H9 (cell line): Measurements from ENCODE around the gene SV2C. TPM values are rescaled to one million over a fixed set of nuclear protein-coding genes. Genes with fewer than 3 reads are reported as not detected.
A peak's percentile ranks its signal among the peaks of the same experiment; 100 is the strongest.

ENCODE experiments used
- DNase-seq: peaks from one replicate; pipeline ENCODE4 v3.0.0-alpha.2; 2017
- H2AFZ ChIP-seq: one replicate; pipeline ENCODE4 v1.6.1; 2013; ENCODE audit warnings: mild to moderate bottlenecking, low read length, control low read depth, moderate library complexity
- H2AK5ac ChIP-seq: 2 replicates; pipeline ENCODE4 v1.6.1; 2013; ENCODE audit warnings: low read length, control low read depth, mixed read lengths; ENCODE audit not compliant: insufficient read length
- H2BK120ac ChIP-seq: one replicate; pipeline ENCODE4 v1.6.1; 2013; ENCODE audit warnings: low read depth, mild to moderate bottlenecking, low read length, control low read depth, inconsistent platforms; ENCODE audit not compliant: poor library complexity, severe bottlenecking
- H2BK12ac ChIP-seq: 2 replicates; pipeline ENCODE4 v1.6.1; 2013; ENCODE audit warnings: low read length, control low read depth, mixed read lengths, low read depth; ENCODE audit not compliant: insufficient read length
- H2BK15ac ChIP-seq: 2 replicates; pipeline ENCODE4 v1.6.1; 2013; ENCODE audit warnings: low read depth, low read length, control low read depth
- H2BK20ac ChIP-seq: one replicate; pipeline ENCODE4 v1.6.1; 2013; ENCODE audit warnings: low read depth, mild to moderate bottlenecking, low read length, control low read depth, inconsistent platforms; ENCODE audit not compliant: poor library complexity, severe bottlenecking
- H2BK5ac ChIP-seq: 2 replicates; pipeline ENCODE4 v1.6.1; 2013; ENCODE audit warnings: low read length, control low read depth, mixed read lengths; ENCODE audit not compliant: insufficient read length
- H3K14ac ChIP-seq: 2 replicates; pipeline ENCODE4 v1.6.1; 2013; ENCODE audit warnings: low read length, control low read depth; ENCODE audit not compliant: insufficient read depth
- H3K18ac ChIP-seq: 2 replicates; pipeline ENCODE4 v1.6.1; 2013; ENCODE audit warnings: low read depth, mild to moderate bottlenecking, mixed read lengths, low read length, control low read depth; ENCODE audit not compliant: insufficient read length
- H3K23ac ChIP-seq: 2 replicates; pipeline ENCODE4 v1.6.1; 2013; ENCODE audit warnings: low read length, control low read depth, mixed read lengths, low read depth; ENCODE audit not compliant: insufficient read length
- H3K23me2 ChIP-seq: 2 replicates; pipeline ENCODE4 v1.6.1; 2013; ENCODE audit warnings: low read depth, mild to moderate bottlenecking, mixed read lengths, low read length, control low read depth; ENCODE audit not compliant: insufficient read length, poor library complexity, severe bottlenecking
- H3K27ac ChIP-seq: 2 replicates; pipeline ENCODE4 v1.5.1; 2013; ENCODE audit warnings: low read length, control low read depth, mixed read lengths, low read depth; ENCODE audit not compliant: insufficient read length
- H3K27me3 ChIP-seq: 2 replicates; pipeline ENCODE4 v1.6.1; 2013; ENCODE audit warnings: low read length, control low read depth, inconsistent platforms; ENCODE audit not compliant: insufficient read depth
- H3K4ac ChIP-seq: 2 replicates; pipeline ENCODE4 v1.6.1; 2013; ENCODE audit warnings: low read depth, mild to moderate bottlenecking, control low read depth, inconsistent platforms, low read length, moderate library complexity
- H3K4me1 ChIP-seq: 2 replicates; pipeline ENCODE4 v1.6.1; 2013; ENCODE audit warnings: low read length, control low read depth, inconsistent platforms; ENCODE audit not compliant: insufficient read depth
- H3K4me2 ChIP-seq: 2 replicates; pipeline ENCODE4 v1.6.1; 2013; ENCODE audit warnings: low read length, control low read depth, mixed read lengths; ENCODE audit not compliant: insufficient read length, insufficient read depth
- H3K56ac ChIP-seq: 2 replicates; pipeline ENCODE4 v1.6.1; 2013; ENCODE audit warnings: low read depth, mild to moderate bottlenecking, mixed read lengths, low read length, control low read depth; ENCODE audit not compliant: insufficient read length
- H3K79me1 ChIP-seq: 2 replicates; pipeline ENCODE4 v1.6.1; 2013; ENCODE audit warnings: low read depth, mild to moderate bottlenecking, moderate library complexity, low read length, control low read depth, inconsistent platforms; ENCODE audit not compliant: insufficient read depth, poor library complexity, severe bottlenecking
- H3K79me2 ChIP-seq: 2 replicates; pipeline ENCODE4 v1.6.1; 2013; ENCODE audit warnings: low read length, control low read depth, inconsistent platforms; ENCODE audit not compliant: insufficient read depth
- H3K9ac ChIP-seq: 2 replicates; pipeline ENCODE4 v1.6.1; 2013; ENCODE audit warnings: low read length, control low read depth, mixed read lengths; ENCODE audit not compliant: insufficient read length; ENCODE audit errors: extremely low read depth
- H3K9me3 ChIP-seq: one replicate; pipeline ENCODE4 v1.6.1; 2013; ENCODE audit warnings: low read depth, low read length, inconsistent platforms; ENCODE audit not compliant: control insufficient read depth
- H3T11ph ChIP-seq: one replicate; pipeline ENCODE4 v1.6.1; 2013; ENCODE audit warnings: mild to moderate bottlenecking, low read length, control low read depth, inconsistent platforms
- H4K20me1 ChIP-seq: one replicate; pipeline ENCODE4 v1.6.1; 2013; ENCODE audit not compliant: control insufficient read depth, insufficient read length, insufficient read depth
- H4K5ac ChIP-seq: 2 replicates; pipeline ENCODE4 v1.6.1; 2013; ENCODE audit warnings: low read depth, mild to moderate bottlenecking, mixed read lengths, low read length, control low read depth; ENCODE audit not compliant: insufficient read length
- H4K8ac ChIP-seq: replicated peaks from 2 replicates; pipeline ENCODE4 v1.6.1; 2013; ENCODE audit warnings: low read length, control low read depth, mixed read lengths, low read depth; ENCODE audit not compliant: insufficient read length
- H4K91ac ChIP-seq: 2 replicates; pipeline ENCODE4 v1.6.1; 2013; ENCODE audit warnings: low read depth, mild to moderate bottlenecking, moderate library complexity, mixed read lengths, low read length, control low read depth; ENCODE audit not compliant: insufficient read length
- H3K27ac Mint-ChIP-seq, 3 experiments: 2 replicates in 2 of 3; 3 replicates in 1 of 3; pipeline ENCODE4 v1.8.0; 2020 to 2021; ENCODE audit warnings: mixed read lengths in 3 of 3, mild to moderate bottlenecking in 1 of 3, moderate library complexity in 1 of 3
- H3K27me3 Mint-ChIP-seq: 2 replicates; pipeline ENCODE4 v1.8.0; 2021; ENCODE audit warnings: low read depth, mild to moderate bottlenecking, moderate library complexity, mixed read lengths
- H3K36me3 Mint-ChIP-seq, 3 experiments: 2 replicates in 2 of 3; 3 replicates in 1 of 3; pipeline ENCODE4 v1.8.0; 2020 to 2021; ENCODE audit warnings: low read depth in 3 of 3, mixed read lengths in 3 of 3; ENCODE audit not compliant: insufficient read depth in 1 of 3
- H3K4me1 Mint-ChIP-seq, 2 experiments: 2 replicates each; pipeline ENCODE4 v1.8.0; 2020; ENCODE audit warnings: mixed read lengths in 2 of 2
- H3K4me3 Mint-ChIP-seq, 2 experiments: 2 replicates in 1 of 2; 3 replicates in 1 of 2; pipeline ENCODE4 v1.8.0; 2020 to 2021; ENCODE audit warnings: mild to moderate bottlenecking in 2 of 2, mixed read lengths in 2 of 2, moderate library complexity in 1 of 2
- H3K9me3 Mint-ChIP-seq, 2 experiments: 2 replicates in 1 of 2; 3 replicates in 1 of 2; pipeline ENCODE4 v1.8.0; 2020; ENCODE audit warnings: mild to moderate bottlenecking in 2 of 2, mixed read lengths in 2 of 2, moderate library complexity in 1 of 2
- CTCF ChIP-seq: fragments of 200-600 bp; sonication (generic); conservative IDR thresholded peaks from 3 replicates; pipeline ENCODE4 v1.8.0; 2021; ENCODE audit warnings: antibody characterized with exemption, mild to moderate bottlenecking
- WGBS: extraction: QIAGEN DNeasy Blood & Tissue Kit; methylation state at CpG from one replicate; pipeline ENCODE4 v1.1.7; 2013; ENCODE audit warnings: missing lambda C conversion rate, low lambda C conversion rate, mixed read lengths; ENCODE audit not compliant: insufficient read length; ENCODE audit errors: extremely low coverage; 5-methylcytosine and 5-hydroxymethylcytosine counted together
- total RNA-seq: library from RNA; stranded (reverse); gene quantifications from 2 replicates; pipeline ENCODE4 v1.2.1, GENCODE V29; 2021

Gene SV2C
- total RNA-seq, 1 experiment from 2014 or later: 0.09 TPM

- H3K4me3 Mint-ChIP-seq: no peak overlapping the region
- Histone ChIP-seq H2BK120ac (no peak overlapping the region), H3T11ph (no peak overlapping the region), H3K79me2 (no peaks in the 10 kb centered on the region), H2BK15ac (no peak overlapping the region), H3K23me2 (no peaks in the 10 kb centered on the region), H4K8ac (no peak overlapping the region), H4K91ac (no peak overlapping the region), H2AFZ (no peak overlapping the region), H3K4me1 (no peaks in the 10 kb centered on the region), H3K9me3 (no peaks in the 10 kb centered on the region), H3K14ac (no peak overlapping the region), H3K79me1 (no peaks in the 10 kb centered on the region), H3K27ac (no peak overlapping the region), H4K20me1 (no peaks in the 10 kb centered on the region), H2BK12ac (no peak overlapping the region), H3K18ac (no peak overlapping the region), H2BK20ac (no peak overlapping the region), H3K23ac (no peak overlapping the region), H3K4ac (no peak overlapping the region), H2AK5ac (no peak overlapping the region), H3K9ac (no peak overlapping the region), H3K56ac (no peak overlapping the region), H3K27me3 (no peaks in the 10 kb centered on the region), H2BK5ac (no peak overlapping the region), H4K5ac (no peak overlapping the region), H3K4me2 (no peak overlapping the region)
- H3K4me1 Mint-ChIP-seq: peaks cover 6 to 8% of the 10 kb centered on the region in 2 experiments; a peak in 3 of 4 replicates
- peak; percentile 88 for TF ChIP-seq CTCF
- peaks cover 9% of the 10 kb centered on the region for H3K27me3 Mint-ChIP-seq
- DNase-seq: peak; percentile 72
- no peaks in the 10 kb centered on the region for H3K36me3 Mint-ChIP-seq
- no CpG with 5 or more reads among the region's 8 CpGs for WGBS
- H3K27ac Mint-ChIP-seq: no peak overlapping the region
- no peaks in the 10 kb centered on the region for H3K9me3 Mint-ChIP-seq
Observed at GRCh38 chr5:76256116-76256889, 173.1 kb downstream of the SV2C start.
